ENCODE measurements around the gene SPAAR.

SPAAR gene

GRCh38 chr9:35918780-35919179, 9.5 kb downstream of the SPAAR start:
- Histone ChIP-seq H3K36me3 (ENCODE audit: insufficient read depth, low read length) (no peaks in the 10 kb centered on the region), H3K9ac (ENCODE audit: low read depth, low read length) (no peak overlapping the region), H3K9me3 (ENCODE audit: insufficient read depth, low read length, severe bottlenecking) (no peaks in the 10 kb centered on the region), H3K79me2 (ENCODE audit: insufficient read depth, low read length) (no peaks in the 10 kb centered on the region), H3K27me3 (ENCODE audit: insufficient read depth, low read length, poor library complexity) (no peaks in the 10 kb centered on the region), H3K4me1 (ENCODE audit: insufficient read depth, low read length) (no peaks in the 10 kb centered on the region), H3K4me3 (ENCODE audit: low read depth in 1 of 2, low read length in 2 of 2) (no peak overlapping the region), H4K20me1 (ENCODE audit: insufficient read depth, low read length) (no peaks in the 10 kb centered on the region), H3K4me2 (ENCODE audit: insufficient read depth, low read length) (no peak overlapping the region), H2AFZ (ENCODE audit: low read depth, low read length) (no peak overlapping the region), H3K27ac (ENCODE audit: low read length) (no peak overlapping the region)
- no peak for ATAC-seq (ENCODE audit: insufficient read depth, low read depth)
- no peak for DNase-seq
- TF ChIP-seq CTCF (IDR thresholded peaks at IDR 0.05; ENCODE audit: borderline replicate concordance, extremely low read depth, low read length, poor library complexity, severe bottlenecking) (no peak), EZH2 (IDR thresholded peaks at IDR 0.05; ENCODE audit: borderline replicate concordance, low read depth, low read length, severe bottlenecking) (no peak)

- H3K36me3 ChIP-seq (ENCODE audit: insufficient read depth, low read length): no peaks in the 10 kb centered on the region
- H3K9ac ChIP-seq (ENCODE audit: low read depth, low read length): no peak overlapping the region
- no peak overlapping the region for H3K27ac ChIP-seq (ENCODE audit: low read length)
- DNase-seq (no peak), ATAC-seq (ENCODE audit: insufficient read depth, low read depth) (no peak)
- H3K9me3 ChIP-seq (ENCODE audit: insufficient read depth, low read length, severe bottlenecking): no peaks in the 10 kb centered on the region
- no peak overlapping the region for H2AFZ ChIP-seq (ENCODE audit: low read depth, low read length)
- H3K27me3 ChIP-seq (ENCODE audit: insufficient read depth, low read length, poor library complexity): no peaks in the 10 kb centered on the region
- no peaks in the 10 kb centered on the region for H3K4me1 ChIP-seq (ENCODE audit: insufficient read depth, low read length)
- TF ChIP-seq EZH2 (IDR thresholded peaks at IDR 0.05; ENCODE audit: borderline replicate concordance, low read depth, low read length, severe bottlenecking): no peak
- TF ChIP-seq CTCF (IDR thresholded peaks at IDR 0.05; ENCODE audit: borderline replicate concordance, extremely low read depth, low read length, poor library complexity, severe bottlenecking): no peak
- H4K20me1 ChIP-seq (ENCODE audit: insufficient read depth, low read length): no peaks in the 10 kb centered on the region
- no peaks in the 10 kb centered on the region for H3K79me2 ChIP-seq (ENCODE audit: insufficient read depth, low read length)
- no peak overlapping the region for H3K4me3 ChIP-seq (ENCODE audit: low read depth in 1 of 2, low read length in 2 of 2)
- H3K4me2 ChIP-seq (ENCODE audit: insufficient read depth, low read length): no peak overlapping the region
These were observed 10.1 kb downstream of the SPAAR start for GRCh38 chr9:35919212-35920008.

- Histone ChIP-seq H3K36me3 (ENCODE audit: insufficient read depth, low read length) (no peaks in the 10 kb centered on the region), H3K9me3 (ENCODE audit: insufficient read depth, low read length, severe bottlenecking) (no peaks in the 10 kb centered on the region), H3K27ac (ENCODE audit: low read length) (no peak overlapping the region), H4K20me1 (ENCODE audit: insufficient read depth, low read length) (no peaks in the 10 kb centered on the region), H3K9ac (ENCODE audit: low read depth, low read length) (no peak overlapping the region), H3K27me3 (ENCODE audit: insufficient read depth, low read length, poor library complexity) (no peaks in the 10 kb centered on the region), H3K79me2 (ENCODE audit: insufficient read depth, low read length) (no peaks in the 10 kb centered on the region), H2AFZ (ENCODE audit: low read depth, low read length) (no peak overlapping the region), H3K4me3 (ENCODE audit: low read depth in 1 of 2, low read length in 2 of 2) (no peak overlapping the region), H3K4me1 (ENCODE audit: insufficient read depth, low read length) (no peaks in the 10 kb centered on the region), H3K4me2 (ENCODE audit: insufficient read depth, low read length) (no peak overlapping the region)
- ATAC-seq (ENCODE audit: insufficient read depth, low read depth) (no peak), DNase-seq (no peak)
- TF ChIP-seq CTCF (IDR thresholded peaks at IDR 0.05; ENCODE audit: borderline replicate concordance, extremely low read depth, low read length, poor library complexity, severe bottlenecking) (no peak), EZH2 (IDR thresholded peaks at IDR 0.05; ENCODE audit: borderline replicate concordance, low read depth, low read length, severe bottlenecking) (no peak)
These were observed 10.8 kb downstream of the SPAAR start for GRCh38 chr9:35920051-35920620.
